ENCODE data around the gene HS3ST4. TPM values are rescaled to one million over a fixed set of nuclear protein-coding genes. Genes with fewer than 3 reads are reported as not detected.

HS3ST4 gene
- total RNA-seq, 1 donor from 2014 or later, result 0.32 TPM

DNA sequence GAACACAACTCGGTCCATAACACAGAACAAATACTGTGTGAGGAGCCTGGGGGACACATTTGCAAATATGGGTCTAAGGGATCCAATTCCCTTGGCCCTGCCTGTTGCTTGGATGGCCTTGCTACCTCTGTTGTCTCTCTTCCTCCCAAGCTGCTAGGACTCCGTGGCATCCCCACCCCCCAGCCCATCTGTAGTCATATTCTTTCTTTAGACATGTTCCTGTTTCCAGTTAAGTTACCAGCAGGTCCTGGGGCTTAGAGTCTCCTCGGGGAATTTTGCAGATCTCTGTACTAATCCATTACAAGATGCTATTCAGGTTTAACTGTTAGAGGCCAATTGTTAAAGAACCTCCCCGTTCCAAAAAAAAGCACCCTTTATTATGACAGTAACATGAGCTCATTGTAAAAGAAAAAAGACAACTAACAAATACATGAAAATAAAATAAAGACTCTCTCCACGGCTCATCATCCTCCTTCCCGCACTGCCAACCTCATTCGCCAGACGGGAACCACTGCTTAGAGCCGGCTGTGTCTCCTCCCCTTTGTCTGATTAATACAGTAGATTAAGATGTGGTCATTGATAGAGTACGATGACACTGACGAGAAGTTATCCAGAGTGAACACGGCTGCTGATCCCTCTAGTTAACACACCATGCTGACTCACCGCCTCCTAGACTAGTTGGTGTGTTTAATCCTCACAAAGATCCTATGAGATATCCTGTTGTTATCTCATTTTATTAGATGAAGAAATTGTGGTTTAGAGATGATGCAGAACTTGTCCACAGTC, 22.2 kb downstream of the HS3ST4 start:
- DNase-seq, result no peak
- no peaks in the 10 kb centered on the region for H3K9me3 ChIP-seq
- H3K36me3 ChIP-seq, result no peaks in the 10 kb centered on the region
- no peak overlapping the region for H3K27ac ChIP-seq
- intact Hi-C loops (cut with DNase I), result no loop called here
- no peak overlapping the region for H3K4me3 ChIP-seq
- no peaks in the 10 kb centered on the region for H3K4me1 ChIP-seq
- H3K27me3 ChIP-seq, result no peaks in the 10 kb centered on the region
- TF ChIP-seq, protein P1, sequence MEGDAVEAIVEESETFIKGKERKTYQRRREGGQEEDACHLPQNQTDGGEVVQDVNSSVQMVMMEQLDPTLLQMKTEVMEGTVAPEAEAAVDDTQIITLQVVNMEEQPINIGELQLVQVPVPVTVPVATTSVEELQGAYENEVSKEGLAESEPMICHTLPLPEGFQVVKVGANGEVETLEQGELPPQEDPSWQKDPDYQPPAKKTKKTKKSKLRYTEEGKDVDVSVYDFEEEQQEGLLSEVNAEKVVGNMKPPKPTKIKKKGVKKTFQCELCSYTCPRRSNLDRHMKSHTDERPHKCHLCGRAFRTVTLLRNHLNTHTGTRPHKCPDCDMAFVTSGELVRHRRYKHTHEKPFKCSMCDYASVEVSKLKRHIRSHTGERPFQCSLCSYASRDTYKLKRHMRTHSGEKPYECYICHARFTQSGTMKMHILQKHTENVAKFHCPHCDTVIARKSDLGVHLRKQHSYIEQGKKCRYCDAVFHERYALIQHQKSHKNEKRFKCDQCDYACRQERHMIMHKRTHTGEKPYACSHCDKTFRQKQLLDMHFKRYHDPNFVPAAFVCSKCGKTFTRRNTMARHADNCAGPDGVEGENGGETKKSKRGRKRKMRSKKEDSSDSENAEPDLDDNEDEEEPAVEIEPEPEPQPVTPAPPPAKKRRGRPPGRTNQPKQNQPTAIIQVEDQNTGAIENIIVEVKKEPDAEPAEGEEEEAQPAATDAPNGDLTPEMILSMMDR (IDR thresholded peaks at IDR 0.05), result no peak
- ATAC-seq, result no peak

- no peak for ATAC-seq
- no peak overlapping the region for H3K27ac ChIP-seq
- no peaks in the 10 kb centered on the region for H3K36me3 ChIP-seq
- TF ChIP-seq, protein P1 (IDR thresholded peaks at IDR 0.05), result no peak
- no peaks in the 10 kb centered on the region for H3K4me1 ChIP-seq
- intact Hi-C loops (cut with DNase I), result no loop called here
- H3K4me3 ChIP-seq, result no peak overlapping the region
- H3K27me3 ChIP-seq, result no peaks in the 10 kb centered on the region
- H3K9me3 ChIP-seq, result no peaks in the 10 kb centered on the region
- no peak for DNase-seq
Measured at GRCh38 chr16:25716186-25716585, 24.4 kb downstream of the HS3ST4 start.

- Histone ChIP-seq H3K9me3 (no peaks in the 10 kb centered on the region), H3K27ac (no peak overlapping the region), H3K4me3 (no peak overlapping the region), H3K27me3 (no peaks in the 10 kb centered on the region), H3K36me3 (no peaks in the 10 kb centered on the region), H3K4me1 (no peaks in the 10 kb centered on the region)
- TF ChIP-seq, protein P1 (IDR thresholded peaks at IDR 0.05), result no peak
- ATAC-seq, result no peak
- intact Hi-C loops (cut with DNase I), result no loop called here
- DNase-seq, result no peak
Measured at GRCh38 chr16:25721439-25721838, 29.7 kb downstream of the HS3ST4 start.

DNA sequence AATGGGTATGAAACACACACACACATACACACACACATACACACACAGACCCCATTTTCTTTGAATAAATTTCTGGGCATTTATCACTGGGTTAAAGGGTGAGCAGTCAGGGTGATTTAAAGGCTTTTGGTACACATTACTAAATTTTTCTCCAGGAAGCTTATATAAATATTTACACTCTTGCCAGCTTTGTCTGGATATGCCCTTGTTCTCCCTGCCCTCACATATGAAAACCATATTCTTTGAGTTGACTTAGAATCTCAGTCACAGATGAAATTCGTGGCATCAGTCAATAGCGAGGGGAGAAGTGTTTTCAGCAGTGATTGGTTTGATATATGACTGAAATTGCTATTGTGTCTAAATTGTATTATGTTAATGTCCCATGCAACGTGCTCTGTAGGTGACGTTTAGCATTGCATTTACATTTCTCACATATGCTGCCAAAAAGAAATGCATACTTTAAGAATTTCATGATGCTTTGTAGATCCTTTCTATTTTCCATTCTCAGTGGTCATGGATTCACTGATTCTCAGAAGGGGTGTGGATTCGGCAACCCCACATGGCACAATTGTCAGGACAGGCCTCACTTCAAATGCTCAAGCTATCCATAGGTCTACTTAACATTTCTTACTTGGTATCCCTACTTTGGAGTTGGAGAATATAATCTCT, 34.8 kb downstream of the HS3ST4 start:
- ATAC-seq (no peak), DNase-seq (no peak)
- H3K36me3 ChIP-seq, result no peaks in the 10 kb centered on the region
- no peaks in the 10 kb centered on the region for H3K27me3 ChIP-seq
- no peaks in the 10 kb centered on the region for H3K4me1 ChIP-seq
- TF ChIP-seq, protein P1 (IDR thresholded peaks at IDR 0.05), result no peak
- intact Hi-C loops (cut with DNase I), result no loop called here
- H3K27ac ChIP-seq, result no peak overlapping the region
- no peaks in the 10 kb centered on the region for H3K9me3 ChIP-seq
- no peak overlapping the region for H3K4me3 ChIP-seq

- TF ChIP-seq, protein P1 (IDR thresholded peaks at IDR 0.05), result no peak
- DNase-seq, result no peak
- no peak for ATAC-seq
- H3K36me3 ChIP-seq, result no peaks in the 10 kb centered on the region
- no peak overlapping the region for H3K27ac ChIP-seq
- H3K4me3 ChIP-seq, result no peak overlapping the region
- no peaks in the 10 kb centered on the region for H3K9me3 ChIP-seq
- intact Hi-C loops (cut with DNase I), result no loop called here
- no peaks in the 10 kb centered on the region for H3K27me3 ChIP-seq
- no peaks in the 10 kb centered on the region for H3K4me1 ChIP-seq
Measured at GRCh38 chr16:25729188-25729915, 37.6 kb downstream of the HS3ST4 start.
